Heart right ventricle (tissue), 12 donors: Measurements from ENCODE around the gene KLRB1. TPM values are rescaled to one million over a fixed set of nuclear protein-coding genes. Genes with fewer than 3 reads are reported as not detected.

Experiments
- polyA plus RNA-seq, 2 donors: library from polyadenylated mRNA; stranded (reverse); fragments of 200-250 nt; gene quantifications; one replicate each; pipeline ENCODE4 v1.2.3, GENCODE V29; 2013
- total RNA-seq, 10 donors: library from RNA; stranded (reverse); fragmentation: NEBNext Ultra II Directional in 3 of 10; extraction: Animal tissue kit (Norgen Biotek cat#: 25700) in 3 of 10; gene quantifications; one replicate each; pipeline versions ENCODE4 v1.2.1 to v1.2.4, GENCODE V29; 2021 to 2023
- donor health status: ischemic (EF 13 %, LVEDD 7.1; RV severe dilation, severe dysfunction).
- donor health status: healthy with polysubstance abuse.
- donor health status: DM: no; HTN: yes; CAD: no.
- donor health status: DM: no; HTN: no; CAD: no.
- donor health status: ischemic (EF 25% LVEDD 6.9; RV normal size, moderate dysfunction).
- donor health status: ischemic (EF 25% LVEDD 5.7; RV mildly dilated, moderate dysfunction).
- donor health status: healthy.
- donor health status: nonischemic (EF 11% LVEDD 7.7; RV severe dilation, severe dysfunction).
- donor health status: DM: yes; HTN: yes; CAD: no.
- donor health status: PGD.
- donor health status: ischemic (EF 29% LVEDD 5.4; RV normal size, mild dysfunction).
- donor health status: nonischemic (EF 23%, LVEDD 6.1; RV moderate dilation, normal function).

KLRB1 gene
- total and polyA plus RNA-seq, 12 donors: 0.16 to 1.4 (median 0.19) TPM; not detected in 3

Other genes starting within 250 kb of the KLRB1 start
- gene CLEC2D, start 61.8 kb upstream of the KLRB1 start, total RNA-seq: 1 to 10 TPM; 1.6 to 9.5 (median 3.2) TPM
- gene CLEC2D, start 61.8 kb upstream of the KLRB1 start, polyA plus RNA-seq: 10 to 100 TPM in 1 of 2 donors, 1 to 10 TPM in 1; 1.2 to 15.6 TPM
- 1 to 10 TPM in 1 of 10 donors, under 1 TPM in 1, not detected in 8; 0.54 to 3.6 TPM for gene CLECL1, start 125.2 kb upstream of the KLRB1 start, total RNA-seq
- gene CLECL1, start 125.2 kb upstream of the KLRB1 start, polyA plus RNA-seq: under 1 TPM in 1 of 2 donors, not detected in 1; 0.25 TPM
- gene CD69, start 153.0 kb upstream of the KLRB1 start, total RNA-seq: 1 to 10 TPM in 3 of 10 donors, under 1 TPM in 5, not detected in 2; 0.17 to 6.2 (median 0.50) TPM
- gene CD69, start 153.0 kb upstream of the KLRB1 start, polyA plus RNA-seq: under 1 TPM; 0.22 to 0.55 TPM
- gene KLRF1, start 219.6 kb upstream of the KLRB1 start, total RNA-seq: 1 to 10 TPM in 1 of 10 donors, under 1 TPM in 3, not detected in 6; 0.19 to 1.8 (median 0.40) TPM
- 1 to 10 TPM in 1 of 2 donors, under 1 TPM in 1; 0.19 to 2.3 TPM for gene KLRF1, start 219.6 kb upstream of the KLRB1 start, polyA plus RNA-seq